GM23338 (cell line): ENCODE measurements around the gene CTNNA2. TPM values are rescaled to one million over a fixed set of nuclear protein-coding genes. Genes with fewer than 3 reads are reported as not detected.

ENCODE experiments used
- ATAC-seq: fragments of 200-7000 bp; cut with Tn5 transposase; 3 replicates; pipeline ENCODE4 v1.9.1; 2020
- DNase-seq: peaks from one replicate; pipeline ENCODE4 v3.0.0-alpha.2; 2015; ENCODE audit warnings: low spot score
- H2AFZ ChIP-seq: fragments of 200-600 bp; sonication (generic); 2 replicates; pipeline ENCODE4 v1.8.0; 2016; ENCODE audit warnings: antibody characterized with exemption, mild to moderate bottlenecking, moderate library complexity
- H3F3A ChIP-seq: fragments of 200-600 bp; sonication (generic); replicated peaks from 2 replicates; pipeline ENCODE4 v1.8.0; 2017; ENCODE audit warnings: antibody characterized with exemption, mixed run types, low read depth
- H3K27ac ChIP-seq: fragments of 200-600 bp; sonication (generic); 2 replicates; pipeline ENCODE4 v1.6.1; 2016; ENCODE audit warnings: low read depth
- H3K27me3 ChIP-seq: fragments of 200-600 bp; sonication (generic); 2 replicates; pipeline ENCODE4 v1.8.0; 2016; ENCODE audit warnings: mild to moderate bottlenecking, mixed run types, moderate library complexity; ENCODE audit not compliant: insufficient read depth
- H3K36me3 ChIP-seq: fragments of 200-600 bp; sonication (generic); 2 replicates; pipeline ENCODE4 v1.8.0; 2016; ENCODE audit warnings: mild to moderate bottlenecking; ENCODE audit not compliant: insufficient read depth
- H3K4me1 ChIP-seq: fragments of 200-600 bp; sonication (generic); 2 replicates; pipeline ENCODE4 v1.8.0; 2016; ENCODE audit warnings: mild to moderate bottlenecking, moderate library complexity; ENCODE audit not compliant: insufficient read depth
- H3K4me2 ChIP-seq: fragments of 200-600 bp; sonication (generic); 2 replicates; pipeline ENCODE4 v1.7.1; 2017; ENCODE audit warnings: mixed run types
- H3K4me3 ChIP-seq: fragments of 200-600 bp; sonication (generic); 2 replicates; pipeline ENCODE4 v1.6.1; 2016; ENCODE audit warnings: mixed run types
- H3K79me2 ChIP-seq: fragments of 200-600 bp; sonication (generic); replicated peaks from 2 replicates; pipeline ENCODE4 v1.8.0; 2017; ENCODE audit warnings: mild to moderate bottlenecking; ENCODE audit not compliant: insufficient read depth
- H3K9me2 ChIP-seq: fragments of 200-600 bp; sonication (generic); 2 replicates; pipeline ENCODE4 v1.8.0; 2017; ENCODE audit not compliant: insufficient read depth
- H4K20me1 ChIP-seq: fragments of 200-600 bp; sonication (generic); replicated peaks from 2 replicates; pipeline ENCODE4 v1.8.0; 2017; ENCODE audit warnings: mild to moderate bottlenecking; ENCODE audit not compliant: insufficient read depth
- H3K27ac Mint-ChIP-seq: 2 replicates; pipeline ENCODE4 v1.8.0; 2020; ENCODE audit warnings: inconsistent platforms, mild to moderate bottlenecking, moderate library complexity, mixed read lengths
- H3K27me3 Mint-ChIP-seq: 3 replicates; pipeline ENCODE4 v1.8.0; 2022; ENCODE audit warnings: low read depth, mild to moderate bottlenecking, moderate library complexity, mixed read lengths, inconsistent platforms; ENCODE audit not compliant: insufficient read depth, poor library complexity
- H3K36me3 Mint-ChIP-seq: 3 replicates; pipeline ENCODE4 v1.8.0; 2021; ENCODE audit warnings: low read depth, mild to moderate bottlenecking, inconsistent platforms, moderate library complexity, mixed read lengths
- H3K4me1 Mint-ChIP-seq: 3 replicates; pipeline ENCODE4 v1.8.0; 2020; ENCODE audit warnings: mild to moderate bottlenecking, inconsistent platforms, mixed read lengths
- H3K4me3 Mint-ChIP-seq: 3 replicates; pipeline ENCODE4 v1.8.0; 2021; ENCODE audit warnings: moderate library complexity, mild to moderate bottlenecking, inconsistent platforms, mixed read lengths
- H3K9me3 Mint-ChIP-seq: 3 replicates; pipeline ENCODE4 v1.8.0; 2020; ENCODE audit warnings: moderate library complexity, mild to moderate bottlenecking, inconsistent platforms, mixed read lengths
- CREB1 ChIP-seq: fragments of 250-450 bp; sonication (Bioruptor Pico); IDR thresholded peaks from 2 replicates; pipeline ENCODE4 v1.5.0; 2020; ENCODE audit warnings: low read depth, mild to moderate bottlenecking, moderate library complexity
- EZH2 ChIP-seq: fragments of 200-600 bp; sonication (generic); IDR thresholded peaks from one replicate; pipeline ENCODE4 v1.8.0; 2017; ENCODE audit warnings: antibody characterized with exemption, mild to moderate bottlenecking, low read depth; ENCODE audit not compliant: unreplicated experiment
- EZH2phosphoT487 ChIP-seq: fragments of 200-600 bp; sonication (generic); IDR thresholded peaks from one replicate; pipeline ENCODE4 v1.8.1; 2018; ENCODE audit warnings: antibody characterized with exemption; ENCODE audit not compliant: unreplicated experiment
- JUNB ChIP-seq: IDR thresholded peaks from one replicate; pipeline ENCODE4 v1.6.1; 2016; ENCODE audit warnings: antibody characterized with exemption; ENCODE audit not compliant: unreplicated experiment
- NANOG ChIP-seq: IDR thresholded peaks from 2 replicates; pipeline ENCODE4 v1.6.1; 2016; ENCODE audit warnings: antibody characterized with exemption, borderline replicate concordance
- POLR2AphosphoS5 ChIP-seq: IDR thresholded peaks from 2 replicates; pipeline ENCODE4 v1.6.1; 2016; ENCODE audit warnings: antibody characterized with exemption, low read depth
- STAT1 ChIP-seq: IDR thresholded peaks from one replicate; pipeline ENCODE4 v1.6.1; 2016; ENCODE audit warnings: antibody characterized with exemption; ENCODE audit not compliant: unreplicated experiment
- ZNF114 ChIP-seq: fragments of 250-450 bp; sonication (Bioruptor Pico); IDR thresholded peaks from 2 replicates; pipeline ENCODE4 v1.5.0; 2020; ENCODE audit warnings: mild to moderate bottlenecking, moderate library complexity
- ZNF331 ChIP-seq: fragments of 250-450 bp; sonication (Bioruptor Pico); IDR thresholded peaks from 2 replicates; pipeline ENCODE4 v1.5.0; 2020; ENCODE audit warnings: low read depth, mild to moderate bottlenecking, moderate library complexity
- polyA plus RNA-seq: library from polyadenylated mRNA; unstranded; fragments of >200 nt; fragmentation: Nextera tagmentation; extraction: Ambion mirVana; gene quantifications from 2 replicates; pipeline ENCODE4 v1.2.1, GENCODE V29; 2016
- total RNA-seq: library from RNA; depleted of rRNA; stranded (reverse); fragments of >200 nt; shearing (Covaris generic); gene quantifications from 2 replicates; pipeline ENCODE4 v1.2.3, GENCODE V29; 2014
- TF ChIP-seq, protein P1 (sequence below): IDR thresholded peaks from 2 replicates; pipeline ENCODE4 v1.6.1; 2016; ENCODE audit warnings: antibody characterized with exemption
- TF ChIP-seq, protein P2 (sequence below), 2 experiments: fragments of 200-600 bp in 1 of 2; sonication (generic) in 1 of 2; conservative IDR thresholded peaks; 2 replicates each; pipeline versions ENCODE4 v1.5.1 to v1.6.1; 2016 to 2017; ENCODE audit warnings: antibody characterized with exemption in 2 of 2, low read depth in 2 of 2, mild to moderate bottlenecking in 2 of 2, moderate library complexity in 1 of 2
- TF ChIP-seq, protein P3 (sequence below): IDR thresholded peaks from one replicate; pipeline ENCODE4 v1.6.1; 2018; ENCODE audit warnings: antibody characterized with exemption; ENCODE audit not compliant: unreplicated experiment
- TF ChIP-seq, protein P4 (sequence below): fragments of 250-450 bp; sonication (Bioruptor Pico); IDR thresholded peaks from 2 replicates; pipeline ENCODE4 v1.5.0; 2020; ENCODE audit warnings: mild to moderate bottlenecking, moderate library complexity

CTNNA2 gene
- total and polyA plus RNA-seq, 2 experiments from 2014 or later, result 6.4 to 15.6 TPM

DNA sequence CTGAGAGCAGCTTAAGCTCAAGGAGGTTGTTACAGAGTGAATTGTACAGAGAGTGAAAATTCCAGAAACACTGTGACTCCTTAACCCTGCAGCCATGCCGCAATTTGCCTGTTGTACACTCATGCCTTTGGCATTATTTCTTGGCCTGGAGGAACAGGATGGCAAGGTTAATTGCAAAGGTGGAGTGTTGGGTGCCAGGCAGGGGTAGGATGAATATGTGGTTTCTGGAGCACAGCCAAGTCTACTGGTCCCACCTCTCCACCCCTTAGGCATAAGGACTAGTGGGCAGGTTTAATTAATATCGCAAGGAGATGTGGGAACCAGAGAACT is 541.5 kb downstream of the CTNNA2 start:
- ATAC-seq (no peak), DNase-seq (no peak)
- no peak overlapping the region for H3K4me2 ChIP-seq
- peaks cover 38% of the 10 kb centered on the region for H3K4me1 Mint-ChIP-seq
- no peaks in the 10 kb centered on the region for H3F3A ChIP-seq
- no peaks in the 10 kb centered on the region for H3K27me3 ChIP-seq
- H2AFZ ChIP-seq, result no peak overlapping the region
- H3K9me2 ChIP-seq, result 0 out of 2 replicates have a peak, but pooled peaks cover 4% of the 10 kb centered on the region
- H3K27ac Mint-ChIP-seq, result no peak overlapping the region
- no peak overlapping the region for H3K4me3 ChIP-seq
- no peak overlapping the region for H3K4me3 Mint-ChIP-seq
- H4K20me1 ChIP-seq, result no peaks in the 10 kb centered on the region
- H3K9me3 Mint-ChIP-seq, result no peaks in the 10 kb centered on the region
- no peak overlapping the region for H3K27ac ChIP-seq
- no peaks in the 10 kb centered on the region for H3K79me2 ChIP-seq
- peaks cover 23% of the 10 kb centered on the region for H3K4me1 ChIP-seq
- H3K36me3 Mint-ChIP-seq, result no peaks in the 10 kb centered on the region
- H3K36me3 ChIP-seq, result no peaks in the 10 kb centered on the region
- no peak for TF ChIP-seq POLR2AphosphoS5
- TF ChIP-seq NANOG, result no peak
- no peak for TF ChIP-seq ZNF331 (CRISPR knock-in tag)
- TF ChIP-seq JUNB, result no peak
- TF ChIP-seq ZNF114 (CRISPR knock-in tag), result no peak
- TF ChIP-seq, protein P1, sequence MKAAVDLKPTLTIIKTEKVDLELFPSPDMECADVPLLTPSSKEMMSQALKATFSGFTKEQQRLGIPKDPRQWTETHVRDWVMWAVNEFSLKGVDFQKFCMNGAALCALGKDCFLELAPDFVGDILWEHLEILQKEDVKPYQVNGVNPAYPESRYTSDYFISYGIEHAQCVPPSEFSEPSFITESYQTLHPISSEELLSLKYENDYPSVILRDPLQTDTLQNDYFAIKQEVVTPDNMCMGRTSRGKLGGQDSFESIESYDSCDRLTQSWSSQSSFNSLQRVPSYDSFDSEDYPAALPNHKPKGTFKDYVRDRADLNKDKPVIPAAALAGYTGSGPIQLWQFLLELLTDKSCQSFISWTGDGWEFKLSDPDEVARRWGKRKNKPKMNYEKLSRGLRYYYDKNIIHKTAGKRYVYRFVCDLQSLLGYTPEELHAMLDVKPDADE, result no peak
- TF ChIP-seq EZH2, result no peak
- no peak for TF ChIP-seq CREB1 (CRISPR knock-in tag)
- TF ChIP-seq, protein P2, sequence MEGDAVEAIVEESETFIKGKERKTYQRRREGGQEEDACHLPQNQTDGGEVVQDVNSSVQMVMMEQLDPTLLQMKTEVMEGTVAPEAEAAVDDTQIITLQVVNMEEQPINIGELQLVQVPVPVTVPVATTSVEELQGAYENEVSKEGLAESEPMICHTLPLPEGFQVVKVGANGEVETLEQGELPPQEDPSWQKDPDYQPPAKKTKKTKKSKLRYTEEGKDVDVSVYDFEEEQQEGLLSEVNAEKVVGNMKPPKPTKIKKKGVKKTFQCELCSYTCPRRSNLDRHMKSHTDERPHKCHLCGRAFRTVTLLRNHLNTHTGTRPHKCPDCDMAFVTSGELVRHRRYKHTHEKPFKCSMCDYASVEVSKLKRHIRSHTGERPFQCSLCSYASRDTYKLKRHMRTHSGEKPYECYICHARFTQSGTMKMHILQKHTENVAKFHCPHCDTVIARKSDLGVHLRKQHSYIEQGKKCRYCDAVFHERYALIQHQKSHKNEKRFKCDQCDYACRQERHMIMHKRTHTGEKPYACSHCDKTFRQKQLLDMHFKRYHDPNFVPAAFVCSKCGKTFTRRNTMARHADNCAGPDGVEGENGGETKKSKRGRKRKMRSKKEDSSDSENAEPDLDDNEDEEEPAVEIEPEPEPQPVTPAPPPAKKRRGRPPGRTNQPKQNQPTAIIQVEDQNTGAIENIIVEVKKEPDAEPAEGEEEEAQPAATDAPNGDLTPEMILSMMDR (conservative IDR thresholded peaks at IDR 0.05; ENCODE audit: low read depth in 2 of 2), result no peak
- no peak for TF ChIP-seq STAT1
- TF ChIP-seq, protein P3, sequence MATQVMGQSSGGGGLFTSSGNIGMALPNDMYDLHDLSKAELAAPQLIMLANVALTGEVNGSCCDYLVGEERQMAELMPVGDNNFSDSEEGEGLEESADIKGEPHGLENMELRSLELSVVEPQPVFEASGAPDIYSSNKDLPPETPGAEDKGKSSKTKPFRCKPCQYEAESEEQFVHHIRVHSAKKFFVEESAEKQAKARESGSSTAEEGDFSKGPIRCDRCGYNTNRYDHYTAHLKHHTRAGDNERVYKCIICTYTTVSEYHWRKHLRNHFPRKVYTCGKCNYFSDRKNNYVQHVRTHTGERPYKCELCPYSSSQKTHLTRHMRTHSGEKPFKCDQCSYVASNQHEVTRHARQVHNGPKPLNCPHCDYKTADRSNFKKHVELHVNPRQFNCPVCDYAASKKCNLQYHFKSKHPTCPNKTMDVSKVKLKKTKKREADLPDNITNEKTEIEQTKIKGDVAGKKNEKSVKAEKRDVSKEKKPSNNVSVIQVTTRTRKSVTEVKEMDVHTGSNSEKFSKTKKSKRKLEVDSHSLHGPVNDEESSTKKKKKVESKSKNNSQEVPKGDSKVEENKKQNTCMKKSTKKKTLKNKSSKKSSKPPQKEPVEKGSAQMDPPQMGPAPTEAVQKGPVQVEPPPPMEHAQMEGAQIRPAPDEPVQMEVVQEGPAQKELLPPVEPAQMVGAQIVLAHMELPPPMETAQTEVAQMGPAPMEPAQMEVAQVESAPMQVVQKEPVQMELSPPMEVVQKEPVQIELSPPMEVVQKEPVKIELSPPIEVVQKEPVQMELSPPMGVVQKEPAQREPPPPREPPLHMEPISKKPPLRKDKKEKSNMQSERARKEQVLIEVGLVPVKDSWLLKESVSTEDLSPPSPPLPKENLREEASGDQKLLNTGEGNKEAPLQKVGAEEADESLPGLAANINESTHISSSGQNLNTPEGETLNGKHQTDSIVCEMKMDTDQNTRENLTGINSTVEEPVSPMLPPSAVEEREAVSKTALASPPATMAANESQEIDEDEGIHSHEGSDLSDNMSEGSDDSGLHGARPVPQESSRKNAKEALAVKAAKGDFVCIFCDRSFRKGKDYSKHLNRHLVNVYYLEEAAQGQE, result no peak
- TF ChIP-seq, protein P4, sequence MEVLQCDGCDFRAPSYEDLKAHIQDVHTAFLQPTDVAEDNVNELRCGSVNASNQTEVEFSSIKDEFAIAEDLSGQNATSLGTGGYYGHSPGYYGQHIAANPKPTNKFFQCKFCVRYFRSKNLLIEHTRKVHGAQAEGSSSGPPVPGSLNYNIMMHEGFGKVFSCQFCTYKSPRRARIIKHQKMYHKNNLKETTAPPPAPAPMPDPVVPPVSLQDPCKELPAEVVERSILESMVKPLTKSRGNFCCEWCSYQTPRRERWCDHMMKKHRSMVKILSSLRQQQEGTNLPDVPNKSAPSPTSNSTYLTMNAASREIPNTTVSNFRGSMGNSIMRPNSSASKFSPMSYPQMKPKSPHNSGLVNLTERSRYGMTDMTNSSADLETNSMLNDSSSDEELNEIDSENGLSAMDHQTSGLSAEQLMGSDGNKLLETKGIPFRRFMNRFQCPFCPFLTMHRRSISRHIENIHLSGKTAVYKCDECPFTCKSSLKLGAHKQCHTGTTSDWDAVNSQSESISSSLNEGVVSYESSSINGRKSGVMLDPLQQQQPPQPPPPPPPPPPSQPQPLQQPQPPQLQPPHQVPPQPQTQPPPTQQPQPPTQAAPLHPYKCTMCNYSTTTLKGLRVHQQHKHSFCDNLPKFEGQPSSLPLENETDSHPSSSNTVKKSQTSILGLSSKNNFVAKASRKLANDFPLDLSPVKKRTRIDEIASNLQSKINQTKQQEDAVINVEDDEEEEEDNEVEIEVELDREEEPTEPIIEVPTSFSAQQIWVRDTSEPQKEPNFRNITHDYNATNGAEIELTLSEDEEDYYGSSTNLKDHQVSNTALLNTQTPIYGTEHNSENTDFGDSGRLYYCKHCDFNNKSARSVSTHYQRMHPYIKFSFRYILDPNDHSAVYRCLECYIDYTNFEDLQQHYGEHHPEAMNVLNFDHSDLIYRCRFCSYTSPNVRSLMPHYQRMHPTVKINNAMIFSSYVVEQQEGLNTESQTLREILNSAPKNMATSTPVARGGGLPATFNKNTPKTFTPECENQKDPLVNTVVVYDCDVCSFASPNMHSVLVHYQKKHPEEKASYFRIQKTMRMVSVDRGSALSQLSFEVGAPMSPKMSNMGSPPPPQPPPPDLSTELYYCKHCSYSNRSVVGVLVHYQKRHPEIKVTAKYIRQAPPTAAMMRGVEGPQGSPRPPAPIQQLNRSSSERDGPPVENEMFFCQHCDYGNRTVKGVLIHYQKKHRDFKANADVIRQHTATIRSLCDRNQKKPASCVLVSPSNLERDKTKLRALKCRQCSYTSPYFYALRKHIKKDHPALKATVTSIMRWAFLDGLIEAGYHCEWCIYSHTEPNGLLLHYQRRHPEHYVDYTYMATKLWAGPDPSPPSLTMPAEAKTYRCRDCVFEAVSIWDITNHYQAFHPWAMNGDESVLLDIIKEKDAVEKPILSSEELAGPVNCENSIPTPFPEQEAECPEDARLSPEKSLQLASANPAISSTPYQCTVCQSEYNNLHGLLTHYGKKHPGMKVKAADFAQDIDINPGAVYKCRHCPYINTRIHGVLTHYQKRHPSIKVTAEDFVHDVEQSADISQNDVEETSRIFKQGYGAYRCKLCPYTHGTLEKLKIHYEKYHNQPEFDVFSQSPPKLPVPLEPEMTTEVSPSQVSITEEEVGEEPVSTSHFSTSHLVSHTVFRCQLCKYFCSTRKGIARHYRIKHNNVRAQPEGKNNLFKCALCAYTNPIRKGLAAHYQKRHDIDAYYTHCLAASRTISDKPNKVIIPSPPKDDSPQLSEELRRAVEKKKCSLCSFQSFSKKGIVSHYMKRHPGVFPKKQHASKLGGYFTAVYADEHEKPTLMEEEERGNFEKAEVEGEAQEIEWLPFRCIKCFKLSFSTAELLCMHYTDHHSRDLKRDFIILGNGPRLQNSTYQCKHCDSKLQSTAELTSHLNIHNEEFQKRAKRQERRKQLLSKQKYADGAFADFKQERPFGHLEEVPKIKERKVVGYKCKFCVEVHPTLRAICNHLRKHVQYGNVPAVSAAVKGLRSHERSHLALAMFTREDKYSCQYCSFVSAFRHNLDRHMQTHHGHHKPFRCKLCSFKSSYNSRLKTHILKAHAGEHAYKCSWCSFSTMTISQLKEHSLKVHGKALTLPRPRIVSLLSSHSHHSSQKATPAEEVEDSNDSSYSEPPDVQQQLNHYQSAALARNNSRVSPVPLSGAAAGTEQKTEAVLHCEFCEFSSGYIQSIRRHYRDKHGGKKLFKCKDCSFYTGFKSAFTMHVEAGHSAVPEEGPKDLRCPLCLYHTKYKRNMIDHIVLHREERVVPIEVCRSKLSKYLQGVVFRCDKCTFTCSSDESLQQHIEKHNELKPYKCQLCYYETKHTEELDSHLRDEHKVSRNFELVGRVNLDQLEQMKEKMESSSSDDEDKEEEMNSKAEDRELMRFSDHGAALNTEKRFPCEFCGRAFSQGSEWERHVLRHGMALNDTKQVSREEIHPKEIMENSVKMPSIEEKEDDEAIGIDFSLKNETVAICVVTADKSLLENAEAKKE (CRISPR knock-in tag), result no peak
- TF ChIP-seq EZH2phosphoT487, result no peak
- H3K27me3 Mint-ChIP-seq, result peaks cover 10% of the 10 kb centered on the region
